ENCODE data around the gene ANLN. TPM values are rescaled to one million over a fixed set of nuclear protein-coding genes. Genes with fewer than 3 reads are reported as not detected.
A peak's percentile ranks its signal among the peaks of the same experiment; 100 is the strongest.
"Not testable (repeated sequence)": the region's sequence is repeated elsewhere in the genome, so short reads cannot be mapped to it uniquely, and the experiment has no call there.

Gene ANLN
- total RNA-seq, 1 experiment from 2014 or later = 130 TPM

GRCh38 chr7:36475381-36475780 lies 85.7 kb downstream of the ANLN start:
- H3K4me1 ChIP-seq (ENCODE audit: control insufficient read depth in 1 of 2, insufficient read depth in 2 of 2, low read length in 2 of 2) = no peaks in the 10 kb centered on the region
- no peak overlapping the region for H3K27ac ChIP-seq (ENCODE audit: low read depth, low read length)
- DNase-seq (ENCODE audit: low read depth, low spot score) (no peak), ATAC-seq (peak; percentile 54; the same call in 1 of the 2 replicates)
- H2AFZ ChIP-seq (ENCODE audit: low read depth, low read length, poor library complexity, severe bottlenecking) = peak overlapping the region; percentile 36
- BruUV-seq (replicated peaks) = no TSS peak
- ChIA-PET CTCF (interaction anchor here (0.9 to 5.3 kb wide), 4 partner anchors 12 to 725 kb away, joined by 3 to 43 read pairs (median 4); no protein-coding TSS in a partner anchor), RAD21 (ENCODE audit: low non-redundant PET in 1 of 2, low total read pairs in 2 of 2, uncharacterized antibody in 2 of 2, unreplicated experiment in 2 of 2) (no interaction called here), POLR2A (no interaction called here)
- no peaks in the 10 kb centered on the region for H3K27me3 ChIP-seq (ENCODE audit: insufficient read depth, low read length)
- H3K79me2 ChIP-seq (ENCODE audit: insufficient read depth, low read length) = no peaks in the 10 kb centered on the region
- H3K9ac ChIP-seq (ENCODE audit: low read length) = no peak overlapping the region
- no peaks in the 10 kb centered on the region for H3K9me3 ChIP-seq (ENCODE audit: control insufficient read depth in 1 of 2, insufficient read depth in 1 of 2, low read depth in 1 of 2, low read length in 2 of 2)
- H3K4me3 ChIP-seq (replicated peaks in 1 of 2; ENCODE audit: low read depth in 1 of 2, low read length in 2 of 2) = no peak overlapping the region
- H4K20me1 ChIP-seq (ENCODE audit: insufficient read depth) = no peaks in the 10 kb centered on the region
- no peak overlapping the region for H3K4me2 ChIP-seq (ENCODE audit: low read length)
- TF ChIP-seq, protein P1, sequence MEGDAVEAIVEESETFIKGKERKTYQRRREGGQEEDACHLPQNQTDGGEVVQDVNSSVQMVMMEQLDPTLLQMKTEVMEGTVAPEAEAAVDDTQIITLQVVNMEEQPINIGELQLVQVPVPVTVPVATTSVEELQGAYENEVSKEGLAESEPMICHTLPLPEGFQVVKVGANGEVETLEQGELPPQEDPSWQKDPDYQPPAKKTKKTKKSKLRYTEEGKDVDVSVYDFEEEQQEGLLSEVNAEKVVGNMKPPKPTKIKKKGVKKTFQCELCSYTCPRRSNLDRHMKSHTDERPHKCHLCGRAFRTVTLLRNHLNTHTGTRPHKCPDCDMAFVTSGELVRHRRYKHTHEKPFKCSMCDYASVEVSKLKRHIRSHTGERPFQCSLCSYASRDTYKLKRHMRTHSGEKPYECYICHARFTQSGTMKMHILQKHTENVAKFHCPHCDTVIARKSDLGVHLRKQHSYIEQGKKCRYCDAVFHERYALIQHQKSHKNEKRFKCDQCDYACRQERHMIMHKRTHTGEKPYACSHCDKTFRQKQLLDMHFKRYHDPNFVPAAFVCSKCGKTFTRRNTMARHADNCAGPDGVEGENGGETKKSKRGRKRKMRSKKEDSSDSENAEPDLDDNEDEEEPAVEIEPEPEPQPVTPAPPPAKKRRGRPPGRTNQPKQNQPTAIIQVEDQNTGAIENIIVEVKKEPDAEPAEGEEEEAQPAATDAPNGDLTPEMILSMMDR (IDR thresholded peaks at IDR 0.05 in 2 of 3, conservative IDR thresholded peaks at IDR 0.05 in 1 of 3; ENCODE audit: borderline replicate concordance in 1 of 3, insufficient read depth in 1 of 3, low read depth in 2 of 3, low read length in 2 of 3) = peak in 1 of 3 experiments; percentile 24; a peak in 2 of 6 replicates
- TF ChIP-seq EGR1 (IDR thresholded peaks at IDR 0.05; ENCODE audit: low read depth) = no peak
- TF ChIP-seq SRF (IDR thresholded peaks at IDR 0.05; ENCODE audit: low read depth) = no peak
- intact Hi-C loops (cut with micrococcal nuclease) = no loop called here
- H3K36me3 ChIP-seq (ENCODE audit: control insufficient read depth in 1 of 2, insufficient read depth in 2 of 2, low read length in 2 of 2) = no peaks in the 10 kb centered on the region
- no peaks in the 10 kb centered on the region for H3K9me2 ChIP-seq (ENCODE audit: insufficient read depth)

DNA sequence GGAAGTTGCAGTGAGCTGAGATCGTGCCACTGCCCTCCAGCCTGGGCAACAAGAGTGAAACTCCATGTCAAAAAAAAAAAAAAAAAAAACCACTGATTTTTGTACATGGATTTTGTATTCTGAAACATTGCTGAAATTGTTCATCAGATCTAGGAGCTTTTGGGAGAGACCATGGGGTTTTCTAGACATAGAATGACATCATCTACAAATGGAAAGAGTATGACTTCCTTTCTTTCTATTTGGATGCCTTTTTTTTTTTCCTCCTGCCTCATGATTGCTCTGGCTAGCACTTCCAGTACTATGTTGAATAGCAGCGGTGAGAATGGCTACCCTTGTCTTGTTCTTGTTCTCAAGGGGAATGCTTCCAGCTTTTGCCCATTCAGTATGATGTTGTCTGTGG lies 89.1 kb downstream of the ANLN start:
- H3K27me3 ChIP-seq (ENCODE audit: insufficient read depth, low read length) = no peaks in the 10 kb centered on the region
- no peaks in the 10 kb centered on the region for H4K20me1 ChIP-seq (ENCODE audit: insufficient read depth)
- ChIA-PET CTCF (no interaction called here), POLR2A (interaction anchor here (0.7 kb wide), 1 partner anchor 9 kb away, joined by 3 read pairs; no protein-coding TSS in a partner anchor), RAD21 (ENCODE audit: low non-redundant PET in 1 of 2, low total read pairs in 2 of 2, uncharacterized antibody in 2 of 2, unreplicated experiment in 2 of 2) (no interaction called here)
- H3K9me2 ChIP-seq (ENCODE audit: insufficient read depth) = no peaks in the 10 kb centered on the region
- no peak overlapping the region for H3K4me3 ChIP-seq (replicated peaks in 1 of 2; ENCODE audit: low read depth in 1 of 2, low read length in 2 of 2)
- no peaks in the 10 kb centered on the region for H3K9me3 ChIP-seq (ENCODE audit: control insufficient read depth in 1 of 2, insufficient read depth in 1 of 2, low read depth in 1 of 2, low read length in 2 of 2)
- H3K27ac ChIP-seq (ENCODE audit: low read depth, low read length) = no peak overlapping the region
- no peaks in the 10 kb centered on the region for H3K4me1 ChIP-seq (ENCODE audit: control insufficient read depth in 1 of 2, insufficient read depth in 2 of 2, low read length in 2 of 2)
- TF ChIP-seq YY1 (IDR thresholded peaks at IDR 0.05; ENCODE audit: extremely low read depth, insufficient replicate concordance, low read depth, low read length) = no peak
- TF ChIP-seq, protein P2, sequence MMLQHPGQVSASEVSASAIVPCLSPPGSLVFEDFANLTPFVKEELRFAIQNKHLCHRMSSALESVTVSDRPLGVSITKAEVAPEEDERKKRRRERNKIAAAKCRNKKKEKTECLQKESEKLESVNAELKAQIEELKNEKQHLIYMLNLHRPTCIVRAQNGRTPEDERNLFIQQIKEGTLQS (IDR thresholded peaks at IDR 0.05) = no peak
- H3K79me2 ChIP-seq (ENCODE audit: insufficient read depth, low read length) = no peaks in the 10 kb centered on the region
- H2AFZ ChIP-seq (ENCODE audit: low read depth, low read length, poor library complexity, severe bottlenecking) = no peak overlapping the region
- DNase-seq (ENCODE audit: low read depth, low spot score) = no peak
- H3K36me3 ChIP-seq (ENCODE audit: control insufficient read depth in 1 of 2, insufficient read depth in 2 of 2, low read length in 2 of 2) = no peaks in the 10 kb centered on the region
- H3K4me2 ChIP-seq (ENCODE audit: low read length) = no peak overlapping the region
- no TSS peak for BruUV-seq (replicated peaks)
- intact Hi-C loops (cut with micrococcal nuclease) = no loop called here
- no peak for ATAC-seq
- no peak overlapping the region for H3K9ac ChIP-seq (ENCODE audit: low read length)

DNA sequence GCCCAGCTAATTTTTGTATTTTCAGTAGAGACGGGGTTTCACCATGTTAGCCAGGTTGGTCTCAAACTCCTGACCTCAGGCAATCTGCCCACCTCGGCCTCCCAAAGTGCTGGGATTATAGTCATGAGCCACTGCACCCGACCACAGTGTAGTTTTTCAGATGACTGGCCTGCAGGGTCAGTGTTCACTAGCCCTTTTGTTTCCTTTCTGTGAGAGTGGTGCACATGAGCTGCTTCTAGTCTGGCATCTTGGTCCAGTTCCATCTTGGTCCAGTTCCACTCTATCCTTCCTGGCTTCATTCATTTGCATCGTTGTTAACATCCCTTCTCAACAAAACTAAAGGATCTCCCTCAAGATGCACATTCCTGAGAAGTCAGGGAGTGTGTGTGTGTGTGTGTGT lies 94.2 kb downstream of the ANLN start:
- H3K27ac ChIP-seq (ENCODE audit: low read depth, low read length); BruUV-seq (replicated peaks); intact Hi-C loops (cut with micrococcal nuclease); H3K27me3 ChIP-seq (ENCODE audit: insufficient read depth, low read length); H3K9me3 ChIP-seq (ENCODE audit: control insufficient read depth in 1 of 2, insufficient read depth in 1 of 2, low read depth in 1 of 2, low read length in 2 of 2); H3K36me3 ChIP-seq (ENCODE audit: control insufficient read depth in 1 of 2, insufficient read depth in 2 of 2, low read length in 2 of 2); CTCF ChIA-PET; POLR2A ChIA-PET; H3K9ac ChIP-seq (ENCODE audit: low read length); H3K4me1 ChIP-seq (ENCODE audit: control insufficient read depth in 1 of 2, insufficient read depth in 2 of 2, low read length in 2 of 2); H3K4me3 ChIP-seq (replicated peaks in 1 of 2; ENCODE audit: low read depth in 1 of 2, low read length in 2 of 2); H3K79me2 ChIP-seq (ENCODE audit: insufficient read depth, low read length); ATAC-seq; H3K4me2 ChIP-seq (ENCODE audit: low read length); H3K9me2 ChIP-seq (ENCODE audit: insufficient read depth); H2AFZ ChIP-seq (ENCODE audit: low read depth, low read length, poor library complexity, severe bottlenecking); DNase-seq (ENCODE audit: low read depth, low spot score); H4K20me1 ChIP-seq (ENCODE audit: insufficient read depth): not testable (repeated sequence)
- RAD21 ChIA-PET (ENCODE audit: low non-redundant PET in 1 of 2, low total read pairs in 2 of 2, uncharacterized antibody in 2 of 2, unreplicated experiment in 2 of 2) = interaction anchor here in 1 of 2 experiments (0.7 kb wide), 1 partner anchor 715 kb away, joined by 6 read pairs; no protein-coding TSS in a partner anchor
